ENCODE results near the gene STRIP1.

The STRIP1 gene

GRCh38 chr1:110091381-110091780, 57.0 kb downstream of the STRIP1 start:
- DNase-seq (ENCODE audit: insufficient read length) (no peak), FAIRE-seq (no peak)
- TF ChIP-seq TAF1 (IDR thresholded peaks at IDR 0.05; ENCODE audit: borderline replicate concordance, low read depth, low read length) = no peak
- no peak for TF ChIP-seq POLR2AphosphoS5 (IDR thresholded peaks at IDR 0.05; ENCODE audit: low read depth, low read length)
- no peak for TF ChIP-seq POLR2A (IDR thresholded peaks at IDR 0.05; ENCODE audit: low read depth, low read length)

DNA sequence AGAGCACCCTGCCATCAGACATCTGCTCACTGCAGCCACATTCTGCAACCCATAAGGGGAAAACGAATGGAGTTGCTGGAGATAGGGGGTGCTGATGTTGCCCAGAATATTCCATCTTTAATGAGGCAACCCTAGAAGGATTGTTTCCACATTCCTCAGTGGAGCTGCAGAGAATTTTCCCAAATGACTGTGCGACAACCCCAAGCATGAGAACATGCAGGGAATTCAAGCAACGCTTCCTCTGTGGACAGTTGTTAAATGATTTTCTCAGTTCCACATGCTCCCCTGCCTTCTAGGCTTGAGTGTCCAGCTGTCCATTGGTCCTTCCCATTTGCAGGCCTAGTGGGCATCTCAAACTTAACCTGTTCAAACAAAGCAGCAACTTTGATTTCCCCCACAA, 57.4 kb downstream of the STRIP1 start:
- no peak for TF ChIP-seq TAF1 (IDR thresholded peaks at IDR 0.05; ENCODE audit: borderline replicate concordance, low read depth, low read length)
- TF ChIP-seq POLR2A (IDR thresholded peaks at IDR 0.05; ENCODE audit: low read depth, low read length) = no peak
- no peak for TF ChIP-seq POLR2AphosphoS5 (IDR thresholded peaks at IDR 0.05; ENCODE audit: low read depth, low read length)
- DNase-seq (ENCODE audit: insufficient read length) = no peak
- no peak for FAIRE-seq

DNA sequence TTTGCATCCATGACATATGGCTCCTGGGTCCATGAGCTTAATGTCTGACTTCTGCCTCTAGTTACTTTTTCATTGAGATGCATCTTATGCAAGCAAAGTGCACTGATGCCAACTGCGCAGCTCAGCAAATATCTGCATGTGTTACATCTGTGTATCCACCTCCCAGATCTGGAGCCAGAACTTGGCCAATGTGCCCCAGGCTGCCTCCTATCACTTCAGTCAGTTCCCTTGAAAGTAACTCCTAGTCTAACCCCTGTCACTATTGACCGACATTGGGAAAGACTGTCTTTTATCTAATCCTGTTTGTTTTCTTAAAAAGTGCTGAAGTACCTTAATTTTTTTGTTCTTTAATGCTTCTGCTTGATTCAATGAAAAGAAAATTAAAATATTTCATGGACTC, 58.6 kb downstream of the STRIP1 start:
- FAIRE-seq (no peak), DNase-seq (ENCODE audit: insufficient read length) (no peak)
- TF ChIP-seq TAF1 (IDR thresholded peaks at IDR 0.05; ENCODE audit: borderline replicate concordance, low read depth, low read length) = no peak
- no peak for TF ChIP-seq POLR2AphosphoS5 (IDR thresholded peaks at IDR 0.05; ENCODE audit: low read depth, low read length)
- TF ChIP-seq POLR2A (IDR thresholded peaks at IDR 0.05; ENCODE audit: low read depth, low read length) = no peak

GRCh38 chr1:110094931-110095654, 60.7 kb downstream of the STRIP1 start:
- no peak for FAIRE-seq
- DNase-seq (ENCODE audit: insufficient read length) = no peak
- TF ChIP-seq POLR2A (IDR thresholded peaks at IDR 0.05; ENCODE audit: low read depth, low read length) (no peak), POLR2AphosphoS5 (IDR thresholded peaks at IDR 0.05; ENCODE audit: low read depth, low read length) (no peak), TAF1 (IDR thresholded peaks at IDR 0.05; ENCODE audit: borderline replicate concordance, low read depth, low read length) (no peak)

DNA sequence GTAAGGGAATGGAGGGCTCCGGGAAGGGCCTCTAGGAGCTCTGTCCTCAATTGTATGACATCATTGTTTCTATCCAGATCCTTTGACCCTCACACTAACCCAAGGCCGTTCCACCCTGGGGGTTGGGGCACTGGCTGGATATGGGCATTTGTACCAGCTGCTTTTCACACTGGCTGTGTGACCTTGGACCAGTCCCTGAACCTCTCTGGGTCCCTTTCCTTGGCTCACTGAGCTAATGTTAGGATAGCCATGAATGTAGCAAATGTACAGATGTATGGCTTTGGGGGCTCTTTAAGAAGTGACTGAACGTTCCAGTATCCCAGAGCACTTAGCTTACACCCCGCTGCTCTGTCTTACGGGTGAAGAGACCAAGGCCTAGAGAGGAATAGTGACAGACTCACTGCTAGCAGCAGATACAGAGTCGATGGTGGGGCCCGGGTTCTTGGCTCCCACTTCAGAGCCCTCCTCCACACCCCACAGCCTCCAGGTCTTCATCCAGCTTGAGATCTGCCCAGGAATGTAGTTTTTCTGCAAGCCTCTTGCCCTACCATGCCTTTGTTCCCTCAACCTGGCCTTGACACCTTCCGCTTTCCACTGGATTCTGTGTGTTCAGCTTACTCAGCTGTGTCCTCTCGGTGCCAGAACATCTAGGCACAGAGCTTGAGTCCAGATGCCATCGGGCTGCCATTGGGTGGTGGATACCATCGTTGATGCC, 63.2 kb downstream of the STRIP1 start:
- no peak for TF ChIP-seq TAF1 (IDR thresholded peaks at IDR 0.05; ENCODE audit: borderline replicate concordance, low read depth, low read length)
- TF ChIP-seq POLR2AphosphoS5 (IDR thresholded peaks at IDR 0.05; ENCODE audit: low read depth, low read length) = no peak
- no peak for TF ChIP-seq POLR2A (IDR thresholded peaks at IDR 0.05; ENCODE audit: low read depth, low read length)
- no peak for FAIRE-seq

DNA sequence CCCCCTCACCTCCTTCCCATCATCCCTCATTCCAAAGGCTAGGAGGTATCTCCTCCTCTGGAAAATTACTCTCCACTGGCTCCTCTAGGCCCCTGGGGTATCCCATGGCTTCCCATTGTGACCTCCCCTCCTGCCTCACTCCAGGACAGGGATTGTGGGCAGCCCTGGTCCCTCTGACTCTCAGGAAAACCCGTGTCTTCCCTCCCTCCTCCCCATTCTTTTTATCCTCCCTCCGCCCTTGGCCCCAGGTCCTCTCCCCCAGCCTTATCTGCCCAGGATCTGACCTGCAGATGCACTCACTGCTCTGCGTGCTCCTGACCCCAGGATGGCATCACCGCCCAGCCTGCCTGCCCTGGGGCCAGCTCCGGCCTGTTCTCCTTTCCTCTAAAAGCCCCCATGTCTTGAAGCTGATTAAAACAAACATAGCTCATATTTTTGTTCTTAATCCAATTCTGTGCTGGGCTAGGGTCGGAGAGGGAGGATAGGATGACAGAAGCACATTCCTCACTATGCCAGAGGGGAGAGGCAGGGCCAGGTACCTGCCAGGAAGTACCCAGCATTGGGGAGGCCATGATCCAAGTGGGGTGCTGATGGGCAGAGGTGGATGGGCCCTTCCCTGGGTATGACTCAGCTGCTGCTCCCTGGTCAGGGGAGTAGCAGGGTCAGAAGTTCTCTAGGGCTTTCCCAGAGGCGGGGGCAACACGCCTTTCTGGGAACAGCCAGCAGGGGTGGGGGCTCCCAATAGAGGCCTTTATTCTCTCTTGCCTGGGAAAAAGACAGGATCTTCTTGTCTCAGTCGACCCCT, 64.0 kb downstream of the STRIP1 start:
- DNase-seq (ENCODE audit: insufficient read length) = no peak
- FAIRE-seq = no peak
- no peak for TF ChIP-seq TAF1 (IDR thresholded peaks at IDR 0.05; ENCODE audit: borderline replicate concordance, low read depth, low read length)

More for the DNA sequence above, 63.2 kb downstream of the STRIP1 start:
- DNase-seq (ENCODE audit: insufficient read length) = no peak

DNA sequence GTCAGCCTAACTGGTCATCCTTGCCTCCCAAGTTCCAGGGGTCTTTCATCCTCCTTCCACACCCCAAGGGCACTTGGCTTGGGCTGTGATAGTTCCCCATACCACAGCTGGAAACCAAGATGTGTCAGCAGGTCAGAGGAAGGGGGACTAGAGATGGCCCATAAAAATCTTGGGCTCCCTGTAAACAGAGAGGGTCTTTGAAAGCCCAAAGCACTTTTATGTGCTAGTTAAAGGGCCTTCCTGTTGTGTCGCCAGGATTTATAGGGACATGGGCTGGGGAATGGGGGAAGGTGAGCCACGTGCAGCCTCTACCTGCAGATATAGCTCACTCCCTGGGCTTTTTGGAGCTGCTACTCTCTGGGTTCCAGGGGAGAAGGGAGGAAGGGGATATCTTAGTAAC, 65.9 kb downstream of the STRIP1 start:
- DNase-seq (ENCODE audit: insufficient read length) (no peak), FAIRE-seq (no peak)
- no peak for TF ChIP-seq POLR2AphosphoS5 (IDR thresholded peaks at IDR 0.05; ENCODE audit: low read depth, low read length)
- TF ChIP-seq POLR2A (IDR thresholded peaks at IDR 0.05; ENCODE audit: low read depth, low read length) = no peak
- TF ChIP-seq TAF1 (IDR thresholded peaks at IDR 0.05; ENCODE audit: borderline replicate concordance, low read depth, low read length) = no peak

DNA sequence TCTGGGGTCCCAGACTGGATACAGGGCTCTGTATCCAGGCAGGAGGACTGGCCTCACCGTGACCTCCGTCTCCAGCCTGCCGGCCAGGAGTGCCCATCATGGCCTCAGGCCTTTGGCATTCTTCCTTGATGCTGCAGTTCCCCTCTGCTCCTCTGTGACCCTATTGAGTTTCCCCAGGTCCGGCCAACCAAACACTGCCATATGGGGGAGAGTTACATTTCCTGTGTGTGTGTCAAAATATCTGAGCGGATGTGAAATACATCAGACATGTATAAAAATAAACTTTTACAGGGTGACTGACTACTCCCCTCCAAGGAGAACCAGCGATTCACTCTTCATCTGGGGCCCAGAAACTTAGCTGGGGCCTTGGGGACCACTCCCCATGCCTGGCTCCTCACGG, 67.7 kb downstream of the STRIP1 start:
- no peak for FAIRE-seq
- TF ChIP-seq TAF1 (IDR thresholded peaks at IDR 0.05; ENCODE audit: borderline replicate concordance, low read depth, low read length) = no peak
- DNase-seq (ENCODE audit: insufficient read length) = no peak
